Measurements from ENCODE around the gene AEN.

DNA sequence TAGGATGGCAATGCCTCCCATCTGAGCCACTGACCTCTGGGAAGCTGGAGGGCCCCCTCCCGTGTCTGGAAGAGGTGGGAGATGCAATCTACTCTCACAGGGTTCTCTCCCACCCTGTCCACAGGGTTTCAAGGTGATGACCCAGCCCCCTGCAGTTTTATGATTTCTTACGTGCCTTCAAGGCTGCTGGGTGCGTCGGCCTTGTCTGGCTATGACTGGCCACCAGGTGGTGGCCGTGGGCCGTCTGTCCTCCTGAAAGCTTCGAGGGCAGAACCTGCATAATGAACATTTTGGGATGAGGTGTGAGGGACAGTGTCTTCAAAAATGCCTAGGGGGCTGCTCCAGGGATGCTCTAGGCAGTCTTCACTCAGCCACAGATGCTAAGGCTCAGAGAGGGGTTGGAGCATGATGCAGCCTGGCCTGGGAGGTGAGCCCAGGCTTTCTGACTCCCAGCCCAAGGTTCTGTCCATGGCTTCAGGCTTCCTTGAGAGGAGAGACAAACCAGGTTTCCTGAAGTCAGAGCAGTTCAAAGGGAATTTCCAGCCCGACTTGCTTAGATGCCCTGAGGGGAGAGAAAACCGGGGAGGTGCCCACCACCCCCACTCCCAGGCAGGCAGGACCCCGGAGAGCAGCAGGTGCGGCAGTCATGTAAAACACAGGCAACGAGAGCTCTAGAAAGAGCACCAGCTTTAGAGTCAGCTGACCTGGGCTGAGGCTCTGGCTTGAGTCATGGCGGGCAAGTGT, 36.4 kb downstream of the AEN start:
- no peak for TF ChIP-seq POLR2A (IDR thresholded peaks at IDR 0.05; ENCODE audit: low read depth, low read length)
- no peak for TF ChIP-seq POLR2AphosphoS5 (IDR thresholded peaks at IDR 0.05; ENCODE audit: low read depth, low read length)

Measured in GM12891 (cell line).